CD4-positive, alpha-beta T cell treated with Interferon gamma for 1 hour (primary cell): ENCODE results near the gene STIM1.

ENCODE experiments used
- DNase-seq: peaks from one replicate; pipeline ENCODE4 v3.0.0-alpha.2; 2020

STIM1 gene

DNA sequence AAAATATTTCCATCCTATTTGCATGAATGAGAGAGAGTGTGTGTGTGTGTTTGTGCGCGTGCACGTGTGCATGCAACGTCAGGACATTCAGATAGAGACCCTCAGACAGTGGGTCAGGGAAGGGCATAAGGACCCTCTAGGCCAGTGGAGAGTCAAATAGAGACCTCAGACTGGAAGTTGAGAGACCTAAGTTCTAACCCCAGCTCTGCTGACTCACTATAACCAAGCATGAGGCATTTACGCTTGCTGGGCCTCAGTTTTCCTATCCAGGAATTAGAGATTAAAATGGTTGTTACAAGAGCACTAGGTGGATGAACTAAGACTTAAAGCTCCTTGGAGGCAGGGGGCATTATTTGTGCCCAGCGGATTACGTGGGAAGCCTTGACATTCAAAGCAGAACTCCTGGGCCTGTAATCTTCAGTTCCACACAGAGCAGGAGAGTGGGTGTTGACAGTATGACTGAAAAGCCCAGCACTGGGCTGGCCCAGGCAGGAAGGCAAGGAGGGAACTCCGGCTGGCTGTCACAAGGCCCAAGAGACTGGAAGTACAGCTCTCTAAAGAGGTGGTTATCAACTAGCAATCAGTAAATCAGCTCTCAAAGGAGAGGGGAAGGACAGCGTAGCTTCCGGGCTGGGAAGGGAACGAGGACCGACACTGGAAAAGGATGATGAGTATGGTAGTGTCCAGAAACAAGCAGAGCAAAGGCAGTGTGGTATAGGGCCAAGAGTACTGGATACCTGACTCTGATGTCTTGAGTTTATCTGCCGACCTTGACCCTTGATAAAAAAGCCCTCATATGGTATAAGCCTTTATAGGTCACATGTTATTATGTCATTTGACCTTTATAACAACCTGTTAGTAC, 23.9 kb upstream of the STIM1 start:
- DNase-seq = no peak

DNA sequence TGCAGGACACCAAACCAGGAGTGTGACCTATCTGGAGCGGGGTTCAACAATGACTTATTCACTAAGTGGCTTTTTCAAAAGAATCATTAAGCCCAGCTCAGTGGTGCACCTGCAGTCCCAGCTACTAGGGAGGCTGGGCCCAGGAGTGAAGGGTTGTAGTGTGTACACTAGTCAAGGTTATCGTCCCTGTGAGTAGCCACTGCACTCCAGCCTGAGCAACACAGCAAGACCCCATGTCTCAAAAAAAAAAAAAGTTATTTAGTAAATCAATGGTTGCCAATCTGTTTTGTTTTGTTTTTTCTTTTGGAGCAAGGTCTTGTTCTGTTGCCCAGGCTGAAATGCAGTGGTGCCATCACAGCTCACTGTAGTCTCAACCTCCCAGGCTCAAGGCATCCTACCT, 22.6 kb upstream of the STIM1 start:
- DNase-seq = no peak

DNA sequence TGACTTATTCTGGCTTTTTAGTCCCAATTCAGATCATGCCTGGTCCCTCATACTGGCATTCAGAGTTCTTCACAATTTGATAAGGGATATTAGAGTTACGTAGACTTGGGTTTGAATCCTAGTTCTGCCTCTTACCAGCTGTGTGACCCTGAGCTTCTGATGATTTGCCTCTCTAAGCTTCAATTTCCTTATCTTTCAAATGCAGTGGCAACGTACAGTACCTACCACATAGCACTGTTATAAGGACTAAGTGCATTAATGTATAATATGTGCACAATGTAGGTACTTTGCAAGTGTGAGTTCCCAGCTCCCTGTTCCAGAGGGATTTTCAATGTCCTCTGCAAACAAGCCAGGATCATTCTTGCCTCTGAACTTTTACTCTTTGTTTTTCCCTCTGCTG, 22.0 kb upstream of the STIM1 start:
- DNase-seq = no peak

DNA sequence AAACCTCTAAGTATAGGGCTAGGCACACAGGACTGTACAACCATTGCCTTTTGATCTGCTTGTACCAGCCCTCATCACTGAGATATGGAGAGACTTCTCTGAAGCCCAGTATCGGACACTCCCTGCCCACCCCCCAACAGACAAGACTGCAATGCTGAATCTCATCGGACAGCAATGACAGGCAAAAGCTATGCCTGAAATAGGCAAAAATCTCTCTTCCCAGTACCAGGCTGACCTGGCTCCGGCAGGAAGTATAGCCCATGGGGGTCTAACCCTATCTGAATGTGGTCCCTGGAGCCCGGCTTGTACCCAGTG, 21.2 kb upstream of the STIM1 start:
- DNase-seq = no peak

DNA sequence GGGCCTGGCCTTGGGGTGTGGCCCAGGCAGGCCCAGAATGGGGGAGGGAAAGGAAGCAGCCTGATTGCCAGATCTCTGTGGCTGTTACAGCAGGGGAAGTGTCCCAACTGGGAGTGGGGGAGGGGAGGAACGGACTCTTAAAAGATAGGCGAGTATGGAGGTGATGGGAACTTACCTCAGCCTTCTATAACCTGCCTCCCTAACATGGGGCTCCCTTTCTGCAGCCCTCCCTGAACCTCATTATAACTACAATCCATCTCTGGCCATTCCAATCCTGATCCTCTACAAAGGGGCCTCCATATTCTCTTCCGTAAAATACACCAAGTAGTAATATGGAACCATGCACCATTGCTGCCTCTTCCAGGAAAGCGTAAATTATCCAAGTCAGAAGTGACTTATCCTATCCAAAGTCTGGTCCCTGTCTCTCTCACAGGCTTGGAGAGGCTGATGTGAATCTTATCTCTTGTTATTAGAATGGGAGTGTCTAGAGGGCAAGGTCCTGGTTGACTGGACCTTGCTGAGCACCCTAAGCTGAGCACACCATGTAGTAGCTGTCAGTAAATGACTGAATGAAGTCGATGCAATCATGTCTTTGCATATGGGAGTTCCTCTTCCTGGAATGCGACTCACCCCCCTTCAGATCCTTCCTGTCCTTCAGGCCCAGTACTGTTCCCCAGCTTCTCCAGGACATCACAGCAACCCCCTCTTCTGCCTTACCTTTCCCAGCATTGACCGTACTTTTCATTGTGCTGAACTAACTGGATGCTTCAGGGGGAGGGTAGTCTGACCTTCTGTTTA, 20.6 kb upstream of the STIM1 start:
- peak; percentile 45 for DNase-seq

DNA sequence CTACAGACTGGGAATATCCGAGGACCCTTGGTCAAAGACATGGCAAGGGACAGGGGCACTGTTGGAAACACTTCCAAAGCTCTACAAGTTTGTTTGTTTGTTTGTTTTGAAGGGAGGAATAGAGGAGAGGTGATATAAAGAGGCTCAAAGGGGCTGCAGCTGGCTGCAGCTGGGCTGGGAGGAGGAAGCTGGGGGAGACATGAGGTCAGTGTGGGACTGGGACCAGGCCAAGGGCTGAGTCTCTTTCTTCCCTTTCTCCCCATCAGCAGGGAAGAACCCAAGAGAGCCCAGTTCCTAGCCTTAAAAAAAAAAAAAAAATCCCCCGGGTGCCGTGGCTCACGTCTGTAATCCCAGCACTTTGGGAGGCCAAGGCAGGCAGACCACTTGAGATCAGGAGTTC, 19.7 kb upstream of the STIM1 start:
- no peak for DNase-seq

DNA sequence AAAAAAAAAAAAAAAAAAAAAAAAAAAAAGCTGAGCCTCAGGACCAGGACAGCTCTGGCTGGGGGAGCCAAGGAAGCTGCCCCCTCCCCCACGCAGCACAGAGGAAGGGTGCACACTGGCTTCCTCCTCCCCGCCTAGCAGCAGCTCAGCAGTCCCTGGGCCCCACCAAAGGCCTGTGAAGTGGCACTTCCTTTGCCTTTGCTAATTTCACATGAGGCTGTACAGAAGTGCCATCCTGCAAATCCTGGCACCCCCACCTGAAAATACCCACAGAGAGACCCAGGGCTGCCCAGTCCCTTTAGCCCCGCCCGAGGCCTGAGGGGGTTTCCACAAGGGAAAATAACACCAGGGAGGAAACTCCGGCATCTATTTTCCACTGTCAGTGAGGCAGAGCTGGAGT, 18.6 kb upstream of the STIM1 start:
- peak; percentile 55 for DNase-seq

DNA sequence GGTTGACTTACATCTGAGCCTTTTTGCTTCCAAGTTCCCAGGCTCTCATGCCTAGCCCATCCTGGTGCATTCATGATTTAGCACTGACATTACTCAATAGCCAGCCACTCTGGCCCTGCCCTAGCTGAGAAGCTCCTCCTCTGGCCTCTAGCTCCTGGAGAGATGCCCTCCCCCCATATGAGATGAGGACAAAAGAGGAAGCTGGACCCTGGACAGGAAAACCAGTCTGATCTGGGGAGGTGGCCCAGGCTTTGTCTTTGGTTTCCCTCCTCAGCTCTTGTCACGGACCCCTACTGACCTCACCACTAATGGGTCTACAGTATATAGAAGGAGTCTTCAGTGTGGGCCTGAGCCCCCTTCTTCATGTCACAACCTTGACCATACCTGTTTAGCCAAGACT, 17.7 kb upstream of the STIM1 start:
- peak; percentile 59 for DNase-seq

DNA sequence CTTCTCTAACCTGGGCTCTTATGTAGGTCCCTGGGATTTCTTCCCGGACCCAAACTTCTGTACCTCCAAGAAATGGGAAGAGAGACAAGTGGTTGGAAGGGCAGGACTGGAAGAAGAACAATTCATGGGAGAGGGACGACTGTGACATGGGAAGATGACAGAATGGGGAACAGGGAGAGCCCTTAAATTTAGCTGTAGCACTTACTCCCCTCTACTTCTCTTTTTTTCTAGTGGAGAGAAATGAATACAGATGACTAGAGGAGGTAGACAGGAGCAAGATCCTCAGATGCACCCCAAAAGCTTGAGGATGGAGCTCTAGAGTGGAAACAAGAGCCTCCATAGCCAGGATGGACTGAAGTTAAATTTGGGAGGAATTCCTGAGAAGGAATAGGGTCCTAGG, 17.0 kb upstream of the STIM1 start:
- no peak for DNase-seq

DNA sequence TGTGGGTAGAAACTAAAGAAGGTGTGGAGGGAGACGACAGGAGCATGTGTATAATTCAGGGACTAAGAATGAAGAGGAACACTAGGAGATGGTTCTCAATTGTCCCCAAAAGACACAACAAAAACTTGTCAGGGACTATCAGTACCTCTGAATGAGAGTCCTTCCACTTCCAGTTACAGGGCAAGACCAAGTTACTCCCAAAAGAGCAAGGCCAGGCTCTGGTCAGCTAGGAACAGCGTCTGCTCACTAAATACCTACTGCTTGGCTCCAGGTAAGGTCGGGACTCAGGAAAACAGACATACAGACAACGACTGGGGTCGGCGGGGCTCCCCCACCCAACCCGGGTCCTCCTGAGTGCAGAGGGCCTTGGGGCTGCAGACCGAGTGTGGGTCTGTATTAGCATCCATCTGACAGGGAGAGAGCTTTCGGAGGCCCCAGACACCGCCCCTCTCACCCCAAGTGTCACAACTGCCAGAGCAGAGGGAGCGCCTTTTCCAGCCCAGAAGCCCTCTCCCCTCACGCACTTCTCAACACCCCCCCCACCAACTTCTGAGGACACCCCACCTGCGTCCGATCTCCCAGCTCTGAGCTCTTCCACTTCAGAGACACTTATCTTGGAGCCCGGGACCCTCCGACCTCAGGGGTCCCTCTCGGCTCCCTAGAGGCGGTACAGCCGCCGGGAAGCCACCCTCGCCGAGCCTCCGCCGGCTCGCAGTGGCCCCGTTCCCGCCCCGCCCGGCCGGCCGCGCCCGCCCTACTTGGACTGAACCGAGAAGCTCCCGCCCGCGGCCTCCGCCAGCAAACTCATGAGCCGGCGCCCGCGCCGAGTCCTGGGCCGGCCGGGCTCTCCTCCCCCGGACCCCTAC, 15.2 kb upstream of the STIM1 start:
- peak; percentile 27 for DNase-seq

DNA sequence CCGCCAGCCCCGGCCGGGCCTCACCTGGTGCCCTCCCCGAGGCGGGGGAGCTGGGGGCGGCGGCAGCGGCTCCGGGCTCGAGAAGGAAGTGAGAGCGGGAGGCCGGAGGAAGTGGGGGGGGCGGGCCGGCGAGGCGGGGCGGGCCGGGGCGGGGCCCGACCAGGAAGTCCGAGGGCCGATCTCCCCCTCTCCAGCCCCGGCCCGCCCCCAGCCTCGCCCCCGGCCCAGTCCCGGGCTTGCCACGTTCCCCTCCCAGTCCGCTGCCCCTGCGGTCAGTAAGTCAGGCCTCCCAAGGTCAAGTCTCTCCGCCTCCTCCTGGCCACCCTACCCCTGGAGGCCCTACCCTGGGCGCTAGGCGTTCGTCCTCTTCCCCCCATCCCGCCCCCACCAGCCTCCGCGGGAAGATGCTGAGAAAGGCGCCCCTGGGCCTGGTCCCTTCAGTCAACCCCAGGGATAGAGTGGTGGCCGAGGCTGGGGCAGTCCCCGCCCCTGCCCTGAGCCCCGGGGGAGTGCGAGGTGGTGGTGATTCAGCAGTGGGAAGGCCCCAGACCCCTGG, 14.5 kb upstream of the STIM1 start, which contains the start of gene RHOG:
Gene RHOG (minus strand): TSS at position 90 of the 556 bp plus-strand sequence. CDS start 12,821 bp downstream, outside the sequence.
- no peak for DNase-seq

DNA sequence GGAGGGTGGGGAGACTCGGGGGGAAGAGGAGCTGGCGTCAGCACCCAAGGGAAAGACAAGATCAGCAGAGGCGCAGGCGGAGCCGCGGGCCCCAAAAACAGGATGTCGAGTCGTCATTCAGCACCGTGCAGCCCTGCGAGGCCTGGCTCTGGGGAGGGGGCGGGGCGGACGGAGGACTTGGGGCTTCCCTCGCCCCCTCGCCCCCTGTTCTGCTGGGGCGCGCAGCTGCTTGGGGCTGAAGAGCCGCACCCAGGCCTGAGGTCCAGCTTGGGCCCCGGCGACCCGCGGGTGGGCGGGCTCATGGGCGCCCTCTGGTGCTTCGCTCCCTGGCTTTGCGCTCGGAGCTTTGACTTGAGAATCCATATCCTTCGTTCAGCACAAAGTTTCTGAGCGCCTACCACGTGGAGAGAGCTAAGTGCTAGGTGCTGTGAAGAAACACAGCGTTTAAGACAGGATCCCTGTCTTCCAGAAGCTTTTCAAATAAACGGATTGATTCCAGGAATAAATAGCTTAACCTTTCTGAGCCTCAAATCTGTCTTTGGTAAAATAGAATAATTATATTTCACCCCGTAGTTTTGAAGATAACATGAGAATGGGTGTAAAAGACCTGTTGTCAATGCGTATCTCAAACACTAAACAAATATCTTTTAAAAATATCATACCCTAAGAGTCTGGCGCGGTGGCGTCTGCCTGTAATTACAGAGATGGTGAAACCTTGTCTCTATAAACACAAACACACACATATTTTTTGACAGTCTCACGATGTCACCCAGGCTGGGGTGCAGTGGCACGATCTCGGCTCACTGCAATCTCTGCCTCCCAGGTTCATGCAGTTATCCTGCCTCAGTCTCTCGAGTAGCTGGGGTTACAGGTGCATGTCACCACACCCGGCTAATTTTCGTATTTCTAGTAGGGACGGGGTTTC, 13.8 kb upstream of the STIM1 start:
- DNase-seq = peak; percentile 98

DNA sequence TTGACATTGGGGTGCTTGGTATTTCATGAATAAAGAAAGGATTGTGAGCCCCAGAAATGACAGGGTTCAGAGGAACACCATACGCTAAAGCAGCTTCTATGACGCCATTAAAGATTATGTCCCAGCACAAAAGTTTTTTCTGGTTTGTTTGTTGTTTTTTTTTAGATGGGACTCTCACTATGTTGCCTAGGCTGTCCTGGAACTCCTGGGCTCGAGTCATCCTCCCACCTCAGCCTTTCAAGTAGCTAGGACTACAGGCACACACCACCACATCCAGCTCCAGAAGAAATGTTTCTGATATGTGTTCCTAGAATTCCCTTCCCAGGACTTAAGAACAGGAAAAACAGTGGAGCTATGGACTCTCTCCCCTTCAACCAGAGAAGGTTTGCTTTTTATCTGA, 12.1 kb upstream of the STIM1 start:
- DNase-seq = no peak

DNA sequence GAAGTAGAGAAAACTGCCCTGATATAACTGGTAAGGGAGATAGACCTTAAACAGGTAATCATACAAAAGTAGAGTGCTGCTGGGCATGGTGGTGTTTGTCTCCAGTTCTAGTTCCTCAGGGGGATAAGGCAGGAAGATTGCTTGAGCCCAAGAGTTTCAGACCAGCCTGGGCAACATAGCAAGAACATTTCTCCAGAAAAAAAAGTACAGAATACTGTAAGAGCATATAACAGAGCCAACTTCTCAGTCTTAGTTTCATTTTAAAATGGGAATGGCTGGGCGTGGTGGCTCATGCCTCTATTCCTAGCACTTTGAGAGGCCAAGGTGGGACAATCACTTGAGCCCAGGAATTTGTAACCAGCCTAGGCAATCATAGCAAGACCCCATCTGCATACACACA, 10.2 kb upstream of the STIM1 start:
- DNase-seq = no peak

DNA sequence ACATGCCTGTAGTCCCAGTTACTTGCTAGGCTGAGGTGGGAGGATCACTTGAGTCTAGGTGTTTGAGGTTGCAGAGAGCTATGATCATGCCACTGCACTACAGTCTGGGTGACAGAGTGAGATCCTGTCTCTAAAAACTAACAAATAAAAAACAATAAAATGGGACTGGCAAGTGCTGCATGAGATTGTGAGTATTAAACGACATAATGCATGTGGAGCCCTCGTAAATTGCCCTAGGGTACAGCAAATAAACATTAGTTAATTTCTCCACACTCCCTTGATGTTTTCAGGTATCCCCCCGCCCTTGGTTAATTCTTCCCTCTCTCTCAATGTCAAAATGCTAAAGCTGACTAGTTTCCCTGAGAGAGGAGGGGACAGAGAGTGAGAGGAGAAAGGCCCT, 9.8 kb upstream of the STIM1 start:
- DNase-seq = no peak

DNA sequence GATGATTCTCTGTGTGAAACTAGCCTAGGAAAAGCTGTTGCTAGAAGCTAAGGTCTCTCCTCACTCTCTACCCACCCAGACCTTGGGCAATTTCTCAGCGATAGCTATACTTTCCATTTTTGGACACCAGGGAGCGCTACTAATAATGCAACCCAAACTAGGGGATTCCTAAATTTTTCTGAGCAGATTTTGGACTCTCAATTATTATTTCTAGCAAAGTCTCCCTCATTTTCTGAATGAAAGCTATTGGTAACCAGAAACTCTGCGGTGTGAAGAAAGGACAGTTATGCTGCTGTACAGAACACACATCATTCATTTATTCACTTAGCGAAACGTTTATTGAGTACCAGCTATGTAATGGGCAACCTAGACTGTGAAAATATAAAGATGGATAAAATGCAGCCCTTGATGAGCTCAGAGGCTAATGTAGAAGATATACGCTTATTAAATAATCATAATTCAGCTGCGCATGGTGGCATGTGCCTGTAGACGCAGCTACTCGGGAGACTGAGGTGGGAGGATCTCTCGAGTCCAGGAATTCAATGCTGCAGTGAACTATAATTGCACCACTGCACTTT, 6.1 kb upstream of the STIM1 start:
- DNase-seq = no peak

DNA sequence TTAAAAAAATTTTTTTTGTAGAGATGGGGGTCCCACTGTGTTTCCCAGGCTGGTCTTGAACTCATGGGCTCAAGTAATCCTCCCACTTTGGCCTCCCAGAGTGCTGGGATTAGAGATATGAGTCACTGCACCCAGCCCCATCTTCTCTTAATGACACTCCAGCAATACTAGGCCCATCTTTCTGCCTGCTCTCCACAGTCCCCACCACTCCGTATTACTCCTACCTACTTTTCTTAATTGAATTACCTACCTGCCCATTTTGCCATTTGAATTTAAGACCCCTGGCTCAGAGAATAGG, 2.0 kb upstream of the STIM1 start:
- DNase-seq = no peak

DNA sequence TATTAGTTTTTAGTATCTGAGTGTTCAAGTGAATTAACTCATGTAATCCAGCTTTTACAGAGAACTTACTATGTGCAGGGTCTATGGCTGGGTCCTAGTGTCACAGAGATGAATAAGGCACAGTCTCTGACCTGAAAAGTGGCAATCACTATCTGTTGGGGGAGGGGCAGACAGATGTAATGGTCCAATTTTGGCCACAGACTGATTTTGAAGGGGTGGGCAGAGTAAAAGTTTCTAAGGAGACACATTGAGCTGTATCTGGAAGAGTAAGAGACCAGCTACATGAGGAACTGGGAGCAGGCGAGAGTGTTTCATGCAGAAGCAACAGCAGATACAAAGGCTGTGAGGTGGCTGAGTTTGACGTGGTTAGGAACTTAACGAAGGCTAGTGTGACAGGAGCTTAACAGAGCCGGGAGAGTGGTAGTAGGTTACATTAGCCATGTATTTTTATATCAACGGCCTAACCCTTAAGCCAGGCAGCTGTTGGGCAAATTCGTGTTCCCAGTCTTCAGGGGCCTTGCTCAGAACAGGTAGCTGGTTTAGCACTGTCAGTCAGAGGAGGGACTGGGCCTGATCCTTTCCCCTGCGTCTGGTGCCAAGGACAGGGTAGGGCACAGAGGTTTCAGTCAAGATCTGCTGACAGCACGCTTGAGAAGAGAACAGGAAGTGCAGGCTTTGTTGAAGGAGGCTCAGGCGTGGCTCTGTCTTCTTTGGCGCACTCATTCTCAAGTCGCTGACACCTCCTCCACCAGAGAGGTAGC, 1.4 kb upstream of the STIM1 start:
- peak; percentile 82 for DNase-seq

DNA sequence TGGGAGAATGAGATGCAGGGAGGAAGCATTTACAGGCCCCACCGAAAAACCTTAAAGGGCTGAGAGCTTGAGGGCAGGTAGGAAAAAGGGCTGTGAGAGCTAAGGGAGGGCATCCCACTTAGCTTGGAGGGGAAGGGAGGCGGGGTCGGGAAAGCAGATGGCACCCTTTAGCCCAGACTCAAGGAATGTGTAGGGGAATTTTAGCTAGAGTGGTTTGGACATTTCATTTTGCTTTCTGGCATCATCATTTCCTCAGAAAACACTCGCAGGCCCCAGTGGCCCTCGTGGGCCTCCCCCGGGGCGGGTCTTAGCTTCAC, 846 bp upstream of the STIM1 start:
- no peak for DNase-seq

DNA sequence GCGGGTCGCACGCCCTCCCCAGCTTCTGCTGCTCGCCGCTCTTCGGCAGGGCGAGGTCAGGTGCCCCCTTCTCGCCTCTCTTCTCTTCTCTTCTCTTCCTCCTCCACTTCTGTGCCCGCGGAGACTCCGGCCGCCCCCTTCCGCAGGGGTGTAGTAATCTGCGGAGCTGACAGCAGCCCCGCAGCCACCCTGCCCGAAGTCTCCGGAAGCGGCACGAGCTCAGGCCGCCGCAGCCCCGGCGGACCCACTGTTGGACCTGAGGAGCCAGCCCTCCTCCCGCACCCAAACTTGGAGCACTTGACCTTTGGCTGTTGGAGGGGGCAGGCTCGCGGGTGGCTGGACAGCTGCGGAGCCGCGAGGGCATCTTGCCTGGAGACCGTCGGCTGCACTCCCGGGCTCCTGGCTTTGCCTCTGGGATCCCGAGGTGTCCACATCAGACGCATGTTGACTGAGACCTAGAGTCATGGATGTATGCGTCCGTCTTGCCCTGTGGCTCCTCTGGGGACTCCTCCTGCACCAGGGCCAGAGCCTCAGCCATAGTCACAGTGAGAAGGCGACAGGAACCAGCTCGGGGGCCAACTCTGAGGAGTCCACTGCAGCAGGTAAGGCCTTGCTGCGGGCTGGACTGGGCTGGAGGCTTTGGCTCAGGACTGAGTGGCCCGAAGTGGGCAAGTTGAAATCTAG, 486 bp downstream of the STIM1 start:
- peak; percentile 49 for DNase-seq
